Measurements from ENCODE around the gene KIAA0319L.

DNA sequence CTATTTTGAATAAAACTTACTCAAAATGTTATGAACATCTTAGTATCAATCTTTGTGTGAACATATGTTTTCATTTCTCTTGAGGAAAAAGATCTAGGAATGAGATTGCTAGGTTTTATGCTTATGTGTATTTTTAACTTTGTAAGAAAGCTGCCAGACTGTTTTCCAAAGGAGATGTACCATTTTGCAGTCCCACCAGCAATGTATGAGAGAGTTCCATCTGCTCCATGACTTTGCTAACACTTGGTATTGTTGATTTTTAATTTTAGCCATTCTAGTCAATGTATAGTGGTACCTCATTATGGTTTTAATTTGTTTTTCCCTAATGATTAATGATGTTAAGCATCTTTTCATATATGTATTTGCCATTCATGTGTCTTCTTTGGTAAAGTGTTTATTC is 156.2 kb downstream of the KIAA0319L start:
- TF ChIP-seq SIN3A (IDR thresholded peaks at IDR 0.05; ENCODE audit: borderline replicate concordance, insufficient read depth, low read depth, low read length) (no peak), CTCF (IDR thresholded peaks at IDR 0.05) (no peak)

Measured in Panc1 (cell line).